Renal cortex interstitium (tissue), 11 donors: ENCODE measurements around the gene TMEM198. TPM values are rescaled to one million over a fixed set of nuclear protein-coding genes. Genes with fewer than 3 reads are reported as not detected.
A peak's percentile ranks its signal among the peaks of the same experiment; 100 is the strongest.

Experiments used
- DNase-seq, 11 donors: peaks; one replicate each; pipeline ENCODE4 v3.0.0-alpha.2; 2013; ENCODE audit warnings: low read depth in 9 of 11, low spot score in 4 of 11; ENCODE audit errors: extremely low read depth in 1 of 11
- polyA plus RNA-seq, 3 donors: library from polyadenylated mRNA; unstranded; fragments of 120-200 nt; gene quantifications; one replicate each; pipeline ENCODE4 v1.2.1, GENCODE V29; 2013; ENCODE audit not compliant: insufficient read length in 3 of 3

TMEM198 gene
- polyA plus RNA-seq, 3 donors: 2.2 to 3.7 (median 3.6) TPM

DNA sequence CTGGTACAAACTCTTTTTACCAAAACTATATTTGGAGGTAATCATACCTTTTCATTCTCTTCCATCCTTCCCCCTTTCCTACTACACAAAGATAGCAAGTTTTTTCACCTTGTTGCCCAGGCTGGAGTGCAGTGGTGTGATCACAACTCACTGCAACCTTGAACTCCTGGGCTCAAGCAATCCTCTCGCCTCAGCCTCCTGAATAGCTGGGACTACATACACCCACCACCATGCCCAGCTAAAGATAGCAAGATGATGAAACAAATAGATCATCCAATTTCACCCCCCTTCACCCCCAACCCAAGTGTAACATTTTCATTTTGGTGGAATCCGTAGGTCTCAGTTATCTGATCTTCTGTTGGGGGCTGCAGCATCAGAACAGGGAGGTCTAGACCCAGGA lies 49.3 kb downstream of the TMEM198 start:
- DNase-seq: no peak

DNA sequence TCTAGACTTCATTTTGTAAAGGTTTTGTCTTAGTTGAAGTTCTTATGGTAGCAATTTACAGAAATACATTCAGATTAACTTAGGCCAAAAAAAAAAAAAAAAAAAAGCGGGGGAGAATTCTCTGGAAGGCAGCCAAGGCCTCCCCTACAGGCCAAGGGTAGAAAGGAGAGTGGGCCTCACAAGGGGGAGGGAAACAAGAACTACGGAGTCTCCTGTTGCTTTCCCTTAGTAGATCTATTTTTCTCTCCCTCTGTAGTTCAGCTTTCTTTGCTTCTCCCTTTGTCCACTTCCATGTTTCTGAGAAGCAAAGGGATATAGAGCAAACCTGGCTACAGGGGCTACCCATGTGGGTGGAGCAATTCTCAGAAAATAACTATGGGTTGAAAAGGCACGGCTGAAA lies 51.4 kb downstream of the TMEM198 start:
- peak in 6 of 11 donors; percentile 50 to 74 (median 60) for DNase-seq

DNA sequence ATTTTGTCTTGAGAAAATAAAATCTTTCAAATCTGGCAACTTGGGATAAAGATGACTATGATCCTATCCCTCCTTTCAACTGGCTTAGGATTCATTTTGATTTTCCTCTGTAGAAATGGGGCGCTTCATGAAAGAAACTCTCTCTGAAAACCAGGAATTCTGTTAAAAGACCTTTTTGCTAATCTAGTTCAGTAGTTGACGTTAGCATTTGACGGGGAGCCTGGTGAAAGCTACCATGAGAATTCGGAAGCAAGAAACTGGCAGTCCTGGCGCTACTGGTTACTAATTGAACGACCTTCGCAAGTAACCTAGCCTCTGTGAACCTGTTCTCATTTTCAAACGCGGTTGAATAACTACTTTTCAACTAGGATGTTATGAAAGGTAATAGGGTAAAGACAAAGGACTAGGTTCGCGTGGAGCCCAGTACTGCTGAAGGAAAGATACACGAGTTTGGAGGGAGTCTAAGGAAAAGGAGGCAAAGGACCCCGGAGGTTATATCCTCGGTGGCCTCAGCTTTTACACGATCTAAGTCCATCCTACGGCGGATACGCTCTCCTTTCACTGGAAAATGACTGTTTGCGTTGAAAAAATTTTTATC lies 53.2 kb downstream of the TMEM198 start:
- peak in 3 of 11 donors; percentile 22 to 55 (median 24) for DNase-seq

DNA sequence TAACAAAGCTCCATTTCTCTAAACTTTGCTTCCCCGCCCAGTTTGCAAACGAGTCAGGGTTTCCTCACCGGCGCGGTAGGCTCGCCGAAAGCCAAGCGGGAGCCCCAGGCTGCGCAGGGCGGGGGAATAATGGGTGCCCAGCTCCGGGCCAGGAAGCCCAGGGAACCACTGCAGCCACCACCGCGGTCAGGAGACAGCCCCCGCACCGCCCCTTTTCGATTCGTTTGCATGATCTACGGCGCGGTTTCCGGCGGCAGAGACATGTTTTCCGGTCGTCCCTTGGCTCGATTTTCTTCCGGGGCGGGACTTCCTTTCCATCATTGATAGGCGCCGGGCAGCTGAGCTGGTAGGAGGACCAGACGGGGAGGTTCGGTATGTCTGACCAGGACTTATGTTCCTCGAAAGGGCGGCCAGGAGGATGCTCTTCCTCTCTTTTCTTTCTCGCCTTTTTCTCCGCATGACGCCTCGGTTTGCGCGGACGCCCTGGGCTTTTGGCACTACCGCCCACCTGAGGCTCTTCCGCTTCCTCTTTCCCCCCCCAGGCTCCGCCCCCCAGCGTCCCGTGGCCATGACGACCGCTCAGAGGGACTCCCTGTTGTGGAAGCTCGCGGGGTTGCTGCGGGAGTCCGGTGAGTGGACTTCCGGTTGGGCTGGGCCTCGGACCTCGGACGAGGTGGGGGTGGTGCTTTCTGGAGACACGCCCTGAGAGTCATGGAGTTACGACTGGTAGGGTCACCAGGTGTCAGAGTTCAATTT lies 53.9 kb downstream of the TMEM198 start, which contains the start of gene STK11IP:
Gene STK11IP (plus strand): TSS at position 306 of the 756 bp plus-strand sequence. CDS start 263 bp downstream, at position 569.
- peak; percentile 92 to 98 (median 96) for DNase-seq

DNA sequence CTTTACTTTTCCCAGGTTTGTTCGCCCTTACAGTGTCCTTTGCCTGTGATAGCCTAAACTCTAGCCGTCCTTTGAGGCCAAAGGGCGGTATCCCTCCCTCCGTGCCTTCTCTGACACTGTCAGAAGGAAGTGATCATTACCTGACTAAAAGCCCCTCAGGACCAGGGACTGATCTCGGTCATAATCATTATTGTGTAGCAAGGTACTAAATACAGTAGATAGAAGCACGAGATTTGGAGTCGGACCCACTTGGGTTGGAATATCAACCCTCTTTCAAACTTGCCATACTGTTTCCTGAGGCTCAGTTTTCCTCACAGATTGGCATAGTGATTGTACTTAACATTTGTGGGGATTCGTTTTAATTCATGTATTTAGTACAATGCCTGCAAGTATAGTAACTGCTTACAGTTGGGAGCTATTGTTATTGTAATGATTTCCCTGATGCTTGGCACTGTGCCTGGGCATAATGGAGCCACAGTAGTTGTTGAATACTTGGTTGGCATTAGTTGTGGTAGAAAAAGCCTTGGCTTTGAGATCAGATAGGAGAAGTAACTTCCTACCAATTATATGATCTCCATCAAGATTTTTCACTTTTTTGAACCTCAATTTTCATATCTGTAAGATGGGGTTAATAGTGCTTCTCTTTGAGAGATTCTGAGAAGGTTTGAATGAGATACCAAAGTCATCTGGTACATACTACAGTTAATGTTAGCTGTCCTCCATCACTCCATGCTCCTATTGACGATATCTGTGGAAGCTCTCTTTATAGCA lies 54.7 kb downstream of the TMEM198 start:
- DNase-seq: no peak

Other genes starting within 250 kb of the TMEM198 start
- gene PTPRN, start 234.6 kb upstream of the TMEM198 start, polyA plus RNA-seq: under 1 TPM in 2 of 3 donors, not detected in 1; 0.16 to 0.65 TPM
- gene RESP18, start 211.3 kb upstream of the TMEM198 start, polyA plus RNA-seq: not detected
- 10 to 100 TPM; 53.6 to 73.9 (median 65.7) TPM for gene DNPEP, start 156.1 kb upstream of the TMEM198 start, polyA plus RNA-seq
- gene DES, start 125.7 kb upstream of the TMEM198 start, polyA plus RNA-seq: 1 to 10 TPM; 6.1 to 7.0 (median 6.5) TPM
- gene SPEG, start 109.2 kb upstream of the TMEM198 start, polyA plus RNA-seq: 10 to 100 TPM in 2 of 3 donors, 1 to 10 TPM in 1; 9.2 to 16.8 (median 12.7) TPM
- gene GMPPA, start 45.1 kb upstream of the TMEM198 start, polyA plus RNA-seq: 10 to 100 TPM; 33.5 to 36.8 (median 34.1) TPM
- gene ASIC4, start 29.5 kb upstream of the TMEM198 start, polyA plus RNA-seq: under 1 TPM; 0.12 to 0.29 (median 0.26) TPM
- gene CHPF, start 219 bp upstream of the TMEM198 start, polyA plus RNA-seq: 10 to 100 TPM; 17.6 to 40.6 (median 33.8) TPM
- 100 to 1,000 TPM; 111 to 199 (median 149) TPM for gene OBSL1, start 27.5 kb downstream of the TMEM198 start, polyA plus RNA-seq
- gene INHA, start 28.3 kb downstream of the TMEM198 start, polyA plus RNA-seq: 1 to 10 TPM in 2 of 3 donors, under 1 TPM in 1; 0.73 to 5.1 (median 1.3) TPM
- 10 to 100 TPM; 24.0 to 33.9 (median 26.7) TPM for gene STK11IP, start 53.8 kb downstream of the TMEM198 start, polyA plus RNA-seq
- 10 to 100 TPM in 2 of 3 donors, 1 to 10 TPM in 1; 6.2 to 13.7 (median 10.8) TPM for gene SLC4A3, start 83.6 kb downstream of the TMEM198 start, polyA plus RNA-seq